ENCODE data around the gene ZSWIM1.

DNA sequence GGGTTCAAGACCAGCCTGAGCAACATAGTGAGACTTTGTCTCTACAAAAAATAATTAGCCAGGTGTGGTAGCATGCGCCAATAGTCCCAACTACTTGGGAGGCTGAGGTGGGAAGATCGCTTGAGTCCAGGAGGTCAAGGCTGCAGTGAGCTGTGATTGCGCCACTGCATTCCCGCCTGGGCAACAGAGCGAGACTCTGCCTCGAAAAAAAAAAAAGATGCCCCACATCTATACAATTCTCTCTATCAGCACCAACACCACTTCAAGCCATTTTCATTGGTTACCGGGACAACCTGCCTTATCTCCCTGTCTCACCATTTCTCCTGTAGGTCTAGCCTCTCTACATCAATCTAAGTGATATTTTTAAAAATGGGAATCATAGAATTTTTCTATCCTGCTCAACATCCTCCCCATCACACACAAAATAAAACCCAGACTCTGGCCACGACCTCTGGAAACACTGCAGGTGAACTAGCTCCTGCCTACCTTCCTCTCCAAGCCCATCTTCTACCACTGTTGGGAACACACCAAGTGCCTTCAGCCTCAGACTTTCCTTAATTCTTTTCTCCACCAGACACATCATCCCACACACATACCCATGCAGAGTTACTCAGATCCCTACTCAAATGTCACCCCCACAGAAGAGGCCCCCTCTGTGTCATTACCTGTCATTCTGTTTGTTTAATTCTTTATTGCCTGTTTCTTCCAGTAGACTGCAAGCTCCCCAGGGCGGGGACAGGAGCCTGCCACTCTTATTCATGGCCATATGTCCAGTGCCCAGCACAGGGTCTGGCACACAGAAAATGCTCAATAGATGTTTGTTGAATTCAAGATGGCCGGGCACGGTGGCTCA, 40.5 kb downstream of the ZSWIM1 start:
- TF ChIP-seq, protein P1, sequence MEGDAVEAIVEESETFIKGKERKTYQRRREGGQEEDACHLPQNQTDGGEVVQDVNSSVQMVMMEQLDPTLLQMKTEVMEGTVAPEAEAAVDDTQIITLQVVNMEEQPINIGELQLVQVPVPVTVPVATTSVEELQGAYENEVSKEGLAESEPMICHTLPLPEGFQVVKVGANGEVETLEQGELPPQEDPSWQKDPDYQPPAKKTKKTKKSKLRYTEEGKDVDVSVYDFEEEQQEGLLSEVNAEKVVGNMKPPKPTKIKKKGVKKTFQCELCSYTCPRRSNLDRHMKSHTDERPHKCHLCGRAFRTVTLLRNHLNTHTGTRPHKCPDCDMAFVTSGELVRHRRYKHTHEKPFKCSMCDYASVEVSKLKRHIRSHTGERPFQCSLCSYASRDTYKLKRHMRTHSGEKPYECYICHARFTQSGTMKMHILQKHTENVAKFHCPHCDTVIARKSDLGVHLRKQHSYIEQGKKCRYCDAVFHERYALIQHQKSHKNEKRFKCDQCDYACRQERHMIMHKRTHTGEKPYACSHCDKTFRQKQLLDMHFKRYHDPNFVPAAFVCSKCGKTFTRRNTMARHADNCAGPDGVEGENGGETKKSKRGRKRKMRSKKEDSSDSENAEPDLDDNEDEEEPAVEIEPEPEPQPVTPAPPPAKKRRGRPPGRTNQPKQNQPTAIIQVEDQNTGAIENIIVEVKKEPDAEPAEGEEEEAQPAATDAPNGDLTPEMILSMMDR (IDR thresholded peaks at IDR 0.05) = no peak
- TF ChIP-seq POLR2AphosphoS5 (IDR thresholded peaks at IDR 0.05) (no peak), POLR2A (IDR thresholded peaks at IDR 0.05) (no peak), EP300 (IDR thresholded peaks at IDR 0.05) (no peak)

Data from stomach (tissue), 4 donors.